ENCODE data around the gene BACH2. TPM values are rescaled to one million over a fixed set of nuclear protein-coding genes. Genes with fewer than 3 reads are reported as not detected.

BACH2 gene
- total and polyA plus RNA-seq, 9 of the 15 experiments (the other 6 are each of a cell fraction or from before 2014, with no cell fraction given) = 0.06 to 3.1 (median 0.59) TPM

DNA sequence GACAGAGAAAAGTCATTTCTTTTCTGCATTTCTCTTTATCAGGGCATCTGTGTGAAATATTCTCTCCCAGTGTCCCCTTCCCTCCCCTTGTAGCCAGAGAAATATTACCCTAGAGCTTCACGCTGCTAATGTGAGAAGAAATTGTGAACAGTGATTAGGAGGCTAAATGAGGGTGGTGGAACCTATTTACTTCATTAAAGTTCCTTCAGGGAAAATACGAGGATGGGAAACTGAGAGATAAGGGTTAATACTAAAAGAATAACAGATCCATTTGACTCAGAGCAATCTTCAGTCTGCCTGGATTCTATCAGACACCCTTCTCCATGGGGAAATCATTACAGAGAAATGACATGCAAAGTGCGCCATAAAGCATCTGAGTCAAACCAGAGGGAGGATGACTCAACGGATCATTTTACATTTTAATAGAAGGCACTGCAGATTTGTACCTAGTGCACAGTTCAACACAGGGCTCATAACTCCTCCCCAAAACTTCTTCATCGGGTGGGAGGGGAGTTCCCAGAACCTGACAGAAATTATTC is 271.1 kb downstream of the BACH2 start (continued):
- TF ChIP-seq, protein P1, sequence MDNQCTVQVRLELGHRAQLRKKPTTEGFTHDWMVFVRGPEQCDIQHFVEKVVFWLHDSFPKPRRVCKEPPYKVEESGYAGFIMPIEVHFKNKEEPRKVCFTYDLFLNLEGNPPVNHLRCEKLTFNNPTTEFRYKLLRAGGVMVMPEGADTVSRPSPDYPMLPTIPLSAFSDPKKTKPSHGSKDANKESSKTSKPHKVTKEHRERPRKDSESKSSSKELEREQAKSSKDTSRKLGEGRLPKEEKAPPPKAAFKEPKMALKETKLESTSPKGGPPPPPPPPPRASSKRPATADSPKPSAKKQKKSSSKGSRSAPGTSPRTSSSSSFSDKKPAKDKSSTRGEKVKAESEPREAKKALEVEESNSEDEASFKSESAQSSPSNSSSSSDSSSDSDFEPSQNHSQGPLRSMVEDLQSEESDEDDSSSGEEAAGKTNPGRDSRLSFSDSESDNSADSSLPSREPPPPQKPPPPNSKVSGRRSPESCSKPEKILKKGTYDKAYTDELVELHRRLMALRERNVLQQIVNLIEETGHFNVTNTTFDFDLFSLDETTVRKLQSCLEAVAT (IDR thresholded peaks at IDR 0.05) = no peak
- TF ChIP-seq SIN3B (IDR thresholded peaks at IDR 0.05; ENCODE audit: low read depth) (no peak), MTA1 (IDR thresholded peaks at IDR 0.05; ENCODE audit: borderline replicate concordance) (no peak), STAG1 (CRISPR knock-in tag; IDR thresholded peaks at IDR 0.05; ENCODE audit: borderline replicate concordance) (no peak), FOSL1 (tag; conservative IDR thresholded peaks at IDR 0.05) (peak; percentile 79), TEAD1 (CRISPR knock-in tag; IDR thresholded peaks at IDR 0.05) (no peak), RNF2 (IDR thresholded peaks at IDR 0.05) (no peak), CC2D1A (IDR thresholded peaks at IDR 0.05) (no peak), JUND (IDR thresholded peaks at IDR 0.05; ENCODE audit: borderline replicate concordance, low read depth, low read length) (peak; percentile 36; the same call in 1 of the 2 replicates), JUND (tag; IDR thresholded peaks at IDR 0.05; ENCODE audit: borderline replicate concordance, low read depth, low read length) (no peak)

DNA sequence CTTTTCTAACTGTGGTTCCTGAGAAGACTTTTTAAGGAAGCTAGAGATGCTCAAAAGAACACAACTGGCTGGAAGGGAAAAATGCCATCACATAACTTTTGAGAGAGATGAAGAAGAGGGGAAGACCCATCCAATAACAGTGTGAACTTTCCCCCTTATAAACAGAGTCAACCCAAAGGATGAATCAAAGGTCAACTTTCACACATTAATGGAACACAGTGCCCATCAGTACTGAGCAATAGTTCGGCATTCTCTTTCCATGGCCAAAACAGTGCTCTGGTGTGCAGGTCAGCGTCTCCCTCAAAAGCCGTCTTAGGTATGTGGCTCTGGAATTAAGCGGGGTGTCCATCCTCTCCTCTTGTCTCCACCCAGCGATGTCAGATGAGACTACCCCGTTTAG is 272.0 kb downstream of the BACH2 start:
- no peaks in the 10 kb centered on the region for H4K20me1 ChIP-seq (replicated peaks; ENCODE audit: control insufficient read depth, insufficient read depth, low read length)
- ChIA-PET CTCF (ENCODE audit: low intra/inter-chr PET ratio) (no interaction called here), POLR2A (no interaction called here)
- H3K9me3 ChIP-seq (replicated peaks; ENCODE audit: control insufficient read depth, insufficient read depth, low read depth, low read length) = no peaks in the 10 kb centered on the region
- FAIRE-seq (no peak), ATAC-seq (no peak), DNase-seq (ENCODE audit: extremely low read depth in 1 of 4, low spot score in 3 of 4) (no peak)
- no peak overlapping the region for H3K4me2 ChIP-seq (ENCODE audit: insufficient read depth, low read length)
- H2AFZ ChIP-seq (ENCODE audit: low read depth, low read length) = no peak overlapping the region
- in situ Hi-C loops (cut with MboI) (no loop called here), intact Hi-C loops (cut with micrococcal nuclease) (no loop called here)
- WGBS (ENCODE audit: insufficient coverage, low coverage, missing lambda C conversion rate) = 28% methylated on average over 6 of the region's 6 CpGs
- no peaks in the 10 kb centered on the region for H3K9me1 ChIP-seq (ENCODE audit: control insufficient read depth, insufficient read depth, low read length)
- no peak overlapping the region for H3K27ac ChIP-seq (ENCODE audit: extremely low read depth, low read depth, low read length)
- TF ChIP-seq SMARCC2 (IDR thresholded peaks at IDR 0.05; ENCODE audit: low read depth) (no peak), ARID2 (IDR thresholded peaks at IDR 0.05) (no peak), KHSRP (IDR thresholded peaks at IDR 0.05) (no peak), CHD1 (IDR thresholded peaks at IDR 0.05; ENCODE audit: low read length) (no peak)
- no TSS peak for BruUV-seq (replicated peaks)
- no peaks in the 10 kb centered on the region for H3K36me3 ChIP-seq (ENCODE audit: control insufficient read depth, insufficient read depth, low read length)
- no peaks in the 10 kb centered on the region for H3K79me2 ChIP-seq (ENCODE audit: control insufficient read depth, insufficient read depth, low read length)
- no peaks in the 10 kb centered on the region; a peak in 1 of 5 replicates for H3K4me1 ChIP-seq (replicated peaks in 1 of 2; ENCODE audit: control insufficient read depth in 2 of 2, insufficient read depth in 2 of 2, low read length in 2 of 2)
- no peak overlapping the region for H3K4me3 ChIP-seq
- no peak overlapping the region for H3K9ac ChIP-seq (ENCODE audit: insufficient read depth in 1 of 2, low read depth in 2 of 2, low read length in 2 of 2)
- H3K27me3 ChIP-seq (ENCODE audit: control insufficient read depth in 2 of 2, insufficient read depth in 2 of 2, low read length in 2 of 2) = peaks cover 11 to 20% of the 10 kb centered on the region in 2 experiments; a peak in 4 of 5 replicates

Data from K562 (cell line).